HG02970 (cell line): Measurements from ENCODE around the gene KAT8.
A peak's percentile ranks its signal among the peaks of the same experiment; 100 is the strongest.

Experiments used
- ATAC-seq: cut with Tn5 transposase; IDR thresholded peaks from one replicate; pipeline ENCODE4 v1.9.1; 2021; ENCODE audit warnings: mild to moderate bottlenecking, moderate library complexity, moderate number of reproducible peaks; ENCODE audit not compliant: unreplicated experiment, low FRiP score

Gene KAT8

DNA sequence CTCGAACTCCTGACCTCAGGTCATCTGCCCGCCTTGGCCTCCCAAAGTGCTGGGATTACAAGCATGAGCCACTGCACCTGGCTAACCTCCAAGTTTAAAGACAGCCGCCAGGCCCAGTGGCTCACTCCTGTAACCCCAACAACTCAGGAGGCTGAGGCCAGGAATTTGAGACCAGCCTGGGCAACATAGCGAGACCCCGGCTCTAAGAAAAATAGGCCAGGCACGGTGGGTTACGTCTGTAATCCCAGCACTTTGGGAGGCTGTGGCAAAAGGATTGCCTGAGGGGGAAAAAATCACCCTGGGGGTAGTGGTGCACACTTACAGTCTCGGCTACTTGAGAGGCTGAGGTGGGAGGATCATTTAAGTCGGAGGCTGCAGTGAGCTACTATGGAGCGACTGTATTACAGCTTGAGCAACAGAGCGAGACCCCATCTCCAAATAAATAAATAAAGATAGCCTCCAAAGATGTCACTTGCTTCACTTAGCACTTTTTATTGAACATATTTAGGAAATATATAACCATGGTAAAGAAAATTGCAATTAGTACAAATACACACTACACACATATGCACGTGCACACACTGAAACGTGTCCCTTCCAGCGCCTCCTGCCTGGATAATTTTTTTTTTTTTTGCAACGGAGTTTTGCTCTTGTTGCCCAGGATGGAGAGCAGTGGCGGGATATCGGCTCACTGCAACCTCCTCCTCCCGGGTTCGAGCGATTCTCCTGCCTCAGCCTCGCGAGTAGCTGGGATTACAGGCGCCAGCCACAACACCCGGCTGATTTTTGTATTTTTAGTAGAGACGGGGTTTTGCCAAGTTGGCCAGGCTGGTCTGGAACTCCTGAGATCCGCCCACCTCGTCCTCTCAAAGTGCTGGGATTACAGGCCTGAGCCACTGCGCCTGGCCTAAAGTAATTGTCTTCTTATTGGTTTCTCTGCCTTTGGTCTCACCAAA is 10.7 kb upstream of the KAT8 start:
- ATAC-seq: no peak

DNA sequence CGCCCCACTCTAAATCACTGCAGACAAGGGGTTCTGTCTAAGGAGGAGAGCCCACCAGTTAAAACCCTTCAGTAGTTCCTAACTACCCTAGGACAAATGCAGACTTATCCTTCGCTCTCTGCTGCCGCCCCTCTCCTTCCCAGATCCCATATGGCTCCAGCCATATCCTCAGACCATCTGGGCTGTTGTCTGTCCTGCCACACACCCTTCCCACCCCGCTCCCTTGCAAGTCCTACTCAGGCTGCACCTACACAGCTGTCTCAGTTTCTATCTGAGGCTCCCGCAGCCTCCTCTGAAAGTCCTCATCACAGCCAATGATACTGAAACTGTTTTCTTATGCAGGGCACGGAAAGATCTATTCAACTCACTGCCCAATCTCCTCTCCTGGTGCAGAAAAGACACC is 10.0 kb upstream of the KAT8 start:
- no peak for ATAC-seq

DNA sequence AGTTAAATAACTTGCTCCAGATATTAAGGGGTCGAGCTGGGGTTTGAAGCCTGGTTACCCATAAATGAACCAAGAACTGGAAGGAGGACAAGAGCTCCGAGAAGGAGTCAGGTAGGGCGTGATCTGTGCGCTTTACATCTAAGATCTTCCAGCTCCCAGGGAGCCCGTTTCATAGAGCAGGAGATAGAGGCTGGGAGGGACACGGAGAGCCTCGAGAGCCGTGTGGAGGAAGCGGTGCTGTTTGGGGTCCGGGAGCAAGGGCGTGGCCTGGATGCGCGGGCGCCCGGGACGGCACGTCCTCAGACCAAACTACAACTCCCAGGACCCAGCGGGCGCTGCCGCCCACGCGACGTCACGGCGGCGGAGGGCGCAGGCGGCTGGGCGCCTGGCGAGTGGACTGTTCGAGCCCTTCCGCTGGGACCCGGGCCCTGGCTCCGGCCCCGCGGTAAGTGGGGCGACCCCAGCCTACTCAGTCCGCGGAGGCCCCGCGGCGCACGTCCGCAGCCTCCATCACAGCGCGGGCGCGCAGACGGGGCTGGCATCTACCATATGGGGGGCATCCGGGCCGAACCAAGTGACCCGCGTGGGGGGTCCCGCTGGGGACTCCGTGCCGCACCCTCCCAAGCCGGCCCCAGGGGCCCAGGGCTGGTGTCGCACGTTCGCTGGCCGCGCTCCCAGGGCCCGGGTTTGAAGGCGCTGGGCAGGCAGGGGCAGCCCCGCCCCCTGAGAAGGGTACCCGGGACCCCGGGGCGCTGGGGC is 9.2 kb upstream of the KAT8 start, which contains the start of gene BCKDK:
Gene BCKDK (plus strand): TSS at position 352 of the 759 bp plus-strand sequence. CDS start 838 bp downstream, outside the sequence.
- peak; percentile 62 for ATAC-seq

DNA sequence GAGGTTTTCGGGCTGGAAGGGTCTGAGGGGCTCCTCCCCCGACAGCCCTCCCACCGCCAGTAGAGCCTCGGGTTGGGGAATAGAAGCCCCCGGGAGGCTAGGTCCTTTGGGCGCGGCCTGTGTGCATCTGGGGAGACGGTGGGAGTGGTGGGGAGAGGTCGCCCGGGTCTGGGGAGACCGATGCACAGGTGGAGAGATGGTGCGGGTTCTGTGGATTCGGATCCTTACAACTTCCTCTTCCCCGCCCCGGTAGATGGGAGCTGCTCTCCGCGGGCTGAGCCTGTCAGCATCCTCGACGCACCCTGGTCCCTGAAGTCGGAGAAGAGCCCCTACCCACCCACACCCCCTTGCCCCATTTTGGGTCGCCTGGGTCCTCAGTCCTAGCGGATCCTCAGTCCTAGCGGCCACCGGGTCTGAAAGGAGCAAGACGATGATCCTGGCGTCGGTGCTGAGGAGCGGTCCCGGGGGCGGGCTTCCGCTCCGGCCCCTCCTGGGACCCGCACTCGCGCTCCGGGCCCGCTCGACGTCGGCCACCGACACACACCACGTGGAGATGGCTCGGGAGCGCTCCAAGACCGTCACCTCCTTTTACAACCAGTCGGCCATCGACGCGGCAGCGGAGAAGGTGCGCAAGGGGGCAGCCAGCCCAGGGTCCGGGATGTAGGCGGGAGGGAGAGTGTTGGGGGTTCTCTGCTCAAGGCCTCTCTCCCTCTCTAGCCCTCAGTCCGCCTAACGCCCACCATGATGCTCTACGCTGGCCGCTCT is 8.5 kb upstream of the KAT8 start:
- ATAC-seq: no peak

DNA sequence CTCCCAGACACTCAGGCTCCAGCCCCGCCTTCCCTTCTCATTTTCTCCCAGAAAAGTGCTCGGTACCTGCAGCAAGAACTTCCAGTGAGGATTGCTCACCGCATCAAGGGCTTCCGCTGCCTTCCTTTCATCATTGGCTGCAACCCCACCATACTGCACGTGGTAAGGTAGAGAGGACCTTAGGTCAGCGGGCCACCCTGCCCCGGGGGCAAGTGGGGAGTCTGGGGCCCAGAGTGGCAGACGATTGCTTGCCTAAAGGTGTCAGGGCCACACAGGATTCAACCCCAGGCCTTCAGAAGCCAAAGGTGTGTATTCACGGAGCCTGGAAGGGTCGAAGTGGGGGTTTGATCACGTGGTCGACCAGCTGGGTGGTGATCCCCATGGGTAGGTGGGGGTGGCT is 7.8 kb upstream of the KAT8 start:
- no peak for ATAC-seq

DNA sequence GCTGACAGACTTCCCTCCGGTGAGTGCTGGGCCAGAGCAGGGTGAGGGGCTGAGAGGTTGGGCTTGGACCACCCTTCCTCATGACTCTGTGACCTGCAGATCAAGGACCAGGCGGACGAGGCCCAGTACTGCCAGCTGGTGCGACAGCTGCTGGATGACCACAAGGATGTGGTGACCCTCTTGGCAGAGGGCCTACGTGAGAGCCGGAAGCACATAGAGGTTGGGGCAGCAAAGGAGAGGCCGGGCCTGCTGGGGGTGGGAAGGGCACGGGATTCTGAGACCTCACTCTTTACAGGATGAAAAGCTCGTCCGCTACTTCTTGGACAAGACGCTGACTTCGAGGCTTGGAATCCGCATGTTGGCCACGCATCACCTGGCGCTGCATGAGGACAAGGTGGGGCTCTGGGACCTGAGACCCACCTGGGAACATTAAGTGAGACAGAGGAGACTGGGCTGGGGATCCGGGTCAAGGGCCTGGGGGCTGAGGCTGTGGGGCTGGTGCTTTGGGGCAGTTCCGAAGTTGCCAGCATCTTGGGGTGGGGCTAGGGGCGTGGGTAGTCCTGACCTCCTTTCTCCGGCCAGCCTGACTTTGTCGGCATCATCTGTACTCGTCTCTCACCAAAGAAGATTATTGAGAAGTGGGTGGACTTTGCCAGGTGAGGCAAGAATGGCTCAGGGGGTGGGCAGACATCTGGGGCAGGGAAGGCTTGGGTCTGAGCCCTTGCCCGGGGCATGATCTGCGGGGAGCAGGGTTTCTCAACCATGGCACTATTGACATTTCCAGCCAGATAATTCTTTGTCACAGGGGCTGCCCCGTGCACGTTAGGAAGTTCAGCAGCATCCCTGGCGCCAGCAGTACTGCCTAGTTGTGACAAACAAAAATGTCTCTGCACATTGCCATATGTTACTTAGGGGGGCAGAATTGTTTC is 7.1 kb upstream of the KAT8 start:
- ATAC-seq: no peak

DNA sequence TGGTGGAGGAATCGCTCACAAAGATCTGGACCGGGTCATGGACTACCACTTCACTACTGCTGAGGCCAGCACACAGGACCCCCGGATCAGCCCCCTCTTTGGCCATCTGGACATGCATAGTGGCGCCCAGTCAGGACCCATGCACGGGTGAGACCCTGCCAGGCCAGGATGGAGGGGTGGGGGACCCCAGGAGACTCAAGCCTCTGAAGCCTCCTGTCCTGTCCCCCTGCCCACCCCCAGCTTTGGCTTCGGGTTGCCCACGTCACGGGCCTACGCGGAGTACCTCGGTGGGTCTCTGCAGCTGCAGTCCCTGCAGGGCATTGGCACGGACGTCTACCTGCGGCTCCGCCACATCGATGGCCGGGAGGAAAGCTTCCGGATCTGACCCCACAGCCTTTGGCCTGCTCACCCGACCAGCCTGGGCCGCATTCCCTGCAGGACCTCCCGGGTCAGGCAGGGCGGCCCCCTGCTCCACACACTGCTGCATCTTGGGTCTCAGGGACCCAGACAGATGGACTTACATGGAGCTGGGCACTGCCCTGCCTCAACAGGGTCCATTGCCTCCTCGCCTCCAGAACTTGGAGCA is 5.5 kb upstream of the KAT8 start:
- ATAC-seq: no peak

DNA sequence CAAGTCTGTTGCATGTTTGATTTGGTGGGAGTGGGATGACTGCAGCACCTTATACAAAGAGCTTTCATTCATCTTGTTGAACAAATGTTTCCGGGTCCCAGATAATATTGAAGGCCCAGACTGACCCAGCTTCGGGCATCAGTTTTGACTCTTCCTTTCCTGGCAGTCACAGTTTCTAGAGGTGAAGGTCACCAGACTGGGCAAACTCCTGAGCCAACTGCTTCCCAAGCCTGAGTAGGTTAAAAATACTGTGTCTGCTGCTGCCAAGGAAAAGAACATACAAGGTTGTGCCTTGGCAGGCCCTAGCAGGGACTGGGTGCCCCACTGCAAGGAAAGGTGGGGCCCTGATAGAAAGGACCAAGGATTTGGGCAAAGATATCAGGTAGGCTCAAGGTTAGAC is 4.8 kb upstream of the KAT8 start:
- ATAC-seq: no peak

DNA sequence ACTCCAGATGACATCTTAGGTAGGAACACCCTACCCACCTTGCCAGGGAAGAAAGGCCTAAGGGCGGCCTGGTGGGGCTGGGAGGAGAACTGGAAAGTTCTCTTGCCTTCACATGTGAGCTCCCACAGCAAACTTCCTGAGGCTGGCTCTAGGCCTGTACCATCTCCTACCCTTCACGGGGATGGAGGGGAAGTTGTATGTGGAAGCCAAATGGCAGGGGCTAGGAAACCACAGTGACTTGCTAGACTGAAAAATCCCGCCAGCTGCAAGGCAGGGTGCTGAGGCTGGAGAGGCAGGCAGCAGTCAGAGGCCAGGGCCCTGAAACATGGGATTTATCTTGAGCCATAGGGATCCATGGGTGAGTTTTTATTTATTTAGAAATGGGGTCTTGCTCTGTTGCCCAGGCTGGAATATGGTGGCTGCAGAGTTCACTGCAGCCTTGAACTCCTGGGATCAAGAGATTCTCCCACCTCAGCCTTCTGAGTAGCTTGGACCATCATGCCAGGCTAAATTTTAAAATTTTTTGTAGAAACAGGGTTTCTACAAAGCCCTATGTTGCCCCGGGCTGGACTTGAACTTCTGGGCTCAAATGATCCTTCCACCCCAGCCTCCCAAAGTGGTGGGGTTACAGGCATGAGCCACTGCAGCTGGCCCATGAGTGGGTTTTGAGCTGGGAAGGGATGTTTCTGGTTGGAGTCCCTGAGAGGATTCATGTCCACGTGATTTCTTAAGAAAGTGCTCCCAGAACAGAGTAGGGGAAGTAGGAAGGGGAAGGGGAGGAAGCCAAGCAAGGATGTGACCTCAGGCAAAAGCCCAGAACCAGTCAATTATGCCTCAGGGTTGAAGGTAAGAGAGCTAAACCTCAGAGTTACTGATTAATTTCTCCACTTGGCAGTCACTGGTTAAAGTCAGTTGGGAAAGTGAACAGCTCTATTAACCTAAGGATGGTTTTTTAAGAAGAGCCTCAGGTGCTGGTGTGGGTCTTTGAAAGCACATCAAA is 4.0 kb upstream of the KAT8 start:
- ATAC-seq: no peak

DNA sequence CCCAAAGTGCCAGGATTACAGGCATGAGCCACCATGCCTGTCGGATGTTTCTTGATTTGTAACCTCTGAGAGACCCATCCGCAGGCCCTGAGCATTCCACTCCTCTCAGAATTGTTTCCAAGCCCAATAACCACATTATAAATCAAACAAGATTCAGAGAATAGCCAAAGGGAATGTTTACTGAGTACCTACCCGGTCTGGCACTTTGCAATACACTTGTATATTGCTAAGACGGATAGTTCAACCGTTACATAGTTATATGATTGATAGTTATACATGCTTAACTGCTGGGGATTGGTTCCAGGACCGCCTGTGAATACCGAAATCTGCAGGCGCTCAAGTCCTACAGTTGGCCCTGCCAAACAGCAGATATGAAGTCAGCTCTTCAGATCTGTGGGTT is 3.0 kb upstream of the KAT8 start:
- ATAC-seq: no peak

DNA sequence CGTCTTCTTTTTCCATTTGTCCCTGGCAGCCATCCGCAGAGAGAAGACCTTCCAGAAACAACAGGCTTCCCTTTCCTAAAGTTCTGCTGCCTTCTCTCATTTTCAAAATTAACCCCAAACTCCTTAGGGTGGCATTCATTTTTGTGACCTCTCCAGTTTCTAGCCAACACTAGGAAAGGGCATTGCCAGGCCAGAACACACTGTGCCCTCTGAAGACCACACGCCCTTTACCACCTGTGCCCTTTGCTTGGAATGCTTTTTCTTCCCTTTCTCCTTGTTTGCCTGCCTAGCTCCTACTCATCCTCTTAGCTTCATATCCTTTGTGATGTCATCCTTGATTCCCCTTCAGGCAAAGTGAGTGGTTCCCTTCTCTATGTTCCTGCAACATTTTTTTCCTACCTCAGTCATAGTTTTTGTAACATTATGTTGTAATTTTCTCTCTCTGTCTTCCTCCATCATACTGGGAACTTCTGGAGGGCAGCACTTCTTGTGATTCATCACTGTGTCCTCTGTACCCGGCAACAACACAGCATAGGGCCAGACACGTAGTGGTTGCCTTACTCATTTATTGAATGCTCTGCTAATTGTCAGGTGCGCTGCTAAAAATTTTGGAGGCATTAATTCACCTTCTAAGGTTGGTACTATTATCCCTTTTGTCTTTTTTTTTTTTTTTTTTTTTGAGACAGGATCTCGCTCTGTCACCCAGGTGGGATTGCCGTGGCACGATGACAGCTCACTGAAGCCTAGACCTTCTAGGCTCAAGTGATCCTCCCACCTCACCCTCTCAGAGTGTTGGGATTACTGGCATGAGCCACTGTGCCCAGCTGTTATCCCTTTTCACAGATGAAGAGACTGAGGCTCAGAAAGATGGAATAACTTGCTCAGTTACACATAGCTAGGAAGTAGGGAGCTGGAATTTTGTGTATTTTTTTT is 1.0 kb downstream of the KAT8 start:
- ATAC-seq: no peak

DNA sequence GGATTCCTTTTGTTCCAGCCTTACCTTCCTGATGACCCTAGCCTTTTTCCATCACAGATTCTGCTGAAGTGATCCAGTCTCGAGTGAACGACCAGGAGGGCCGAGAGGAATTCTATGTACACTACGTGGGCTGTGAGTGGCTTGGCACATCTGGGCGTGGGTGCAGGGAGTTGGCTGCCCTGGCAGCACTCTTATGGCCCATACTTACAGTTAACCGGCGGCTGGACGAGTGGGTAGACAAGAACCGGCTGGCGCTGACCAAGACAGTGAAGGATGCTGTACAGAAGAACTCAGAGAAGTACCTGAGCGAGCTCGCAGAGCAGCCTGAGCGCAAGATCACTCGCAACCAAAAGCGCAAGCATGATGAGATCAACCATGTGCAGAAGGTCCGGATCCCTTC is 2.7 kb downstream of the KAT8 start:
- no peak for ATAC-seq

DNA sequence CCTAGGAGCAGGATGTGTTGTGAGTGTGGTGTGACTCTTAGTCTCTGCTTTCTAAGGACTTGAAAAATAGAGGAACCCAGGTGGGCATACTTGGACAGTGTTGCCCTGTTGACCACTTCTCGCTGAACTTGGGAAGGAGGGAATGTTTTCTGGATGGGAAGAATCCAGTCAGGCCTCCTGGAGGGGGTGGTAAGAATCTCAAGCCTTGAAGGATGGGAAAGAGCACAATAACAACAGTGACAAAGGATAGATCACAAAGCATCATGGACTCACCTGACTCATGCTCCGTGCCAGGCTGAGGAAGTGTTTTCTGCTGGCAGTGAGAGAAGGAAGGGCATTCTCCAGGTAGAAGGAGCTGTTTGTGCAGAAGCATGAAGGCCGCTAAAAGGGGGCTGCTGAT is 8.4 kb downstream of the KAT8 start:
- no peak for ATAC-seq

DNA sequence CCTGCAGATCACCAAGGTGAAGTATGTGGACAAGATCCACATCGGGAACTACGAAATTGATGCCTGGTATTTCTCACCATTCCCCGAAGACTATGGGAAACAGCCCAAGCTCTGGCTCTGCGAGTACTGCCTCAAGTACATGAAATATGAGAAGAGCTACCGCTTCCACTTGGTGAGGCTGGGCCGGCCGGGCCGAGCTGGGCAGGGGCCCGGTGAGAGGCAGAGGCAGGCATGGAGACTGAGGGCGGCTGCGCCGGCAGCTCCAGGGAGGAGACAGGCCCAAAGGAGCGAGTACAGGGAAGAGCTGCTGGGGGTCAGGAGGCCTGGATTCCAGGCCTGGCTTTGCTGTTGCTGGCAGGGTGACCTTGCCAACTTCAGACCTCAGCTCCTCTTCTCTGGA is 9.7 kb downstream of the KAT8 start:
- no peak for ATAC-seq

DNA sequence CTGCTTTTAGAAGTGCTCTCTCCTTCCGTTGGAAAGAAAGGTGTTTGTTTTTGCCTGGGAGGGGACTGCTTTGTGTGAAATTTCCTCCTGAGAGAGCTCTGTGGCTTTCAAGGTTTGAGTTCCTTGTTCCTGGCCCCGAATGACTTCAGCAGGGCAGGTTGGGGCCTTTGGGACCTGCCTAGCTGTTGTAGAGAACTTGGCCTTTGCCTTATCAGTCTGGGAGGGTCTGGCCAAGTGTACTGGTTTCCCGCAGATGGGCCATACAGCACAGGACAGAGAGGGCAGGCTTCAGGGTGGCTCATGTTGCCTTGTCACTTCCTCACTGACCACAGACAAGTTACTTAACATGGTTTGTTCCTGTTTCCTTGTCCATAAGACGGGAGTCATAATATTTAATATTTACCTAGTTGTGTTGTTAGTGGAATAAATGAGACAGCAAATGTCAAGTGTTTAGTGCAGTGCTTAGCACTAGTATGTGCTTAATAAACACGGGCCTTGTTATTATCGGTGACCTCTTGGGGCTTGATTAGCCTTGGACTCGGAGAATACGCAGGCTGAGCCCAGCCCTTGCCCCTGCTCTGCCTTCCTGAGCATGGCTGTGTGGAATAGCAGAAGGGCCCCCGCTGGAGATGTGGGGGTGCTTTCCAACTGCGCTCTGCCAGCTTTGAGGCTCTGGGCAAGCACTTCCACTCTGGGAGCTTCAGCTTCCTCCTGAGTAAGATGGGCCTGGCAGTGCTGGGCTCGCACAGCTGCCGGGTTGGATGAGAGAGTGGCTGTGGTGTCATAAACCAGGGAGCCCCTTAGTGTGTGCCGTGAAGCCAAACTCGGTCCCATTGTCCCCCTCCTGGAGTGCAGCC is 11.5 kb downstream of the KAT8 start:
- no peak for ATAC-seq
